MM.1S (cell line): ENCODE data around the gene POP5.

Source experiments
- DNase-seq: peaks from one replicate; pipeline ENCODE4 v3.0.0-alpha.2; 2015
- H2AFZ ChIP-seq: fragments of 300-600 bp; sonication (generic); 2 replicates; pipeline ENCODE4 v1.6.0; 2016; ENCODE audit warnings: antibody characterized with exemption, low read length
- H3F3A ChIP-seq: fragments of 300-600 bp; sonication (generic); 2 replicates; pipeline ENCODE4 v1.6.1; 2016; ENCODE audit warnings: mild to moderate bottlenecking, antibody characterized with exemption, low read length, moderate library complexity, mixed read lengths; ENCODE audit not compliant: insufficient read depth
- H3K27ac ChIP-seq: fragments of 300-600 bp; sonication (generic); 2 replicates; pipeline ENCODE4 v1.5.1; 2016; ENCODE audit warnings: mild to moderate bottlenecking, low read length
- H3K27me3 ChIP-seq: fragments of 300-600 bp; sonication (generic); replicated peaks from 2 replicates; pipeline ENCODE4 v1.6.0; 2016; ENCODE audit warnings: low read length; ENCODE audit not compliant: insufficient read depth
- H3K36me3 ChIP-seq: fragments of 300-600 bp; sonication (generic); replicated peaks from 2 replicates; pipeline ENCODE4 v1.6.1; 2016; ENCODE audit warnings: mild to moderate bottlenecking, low read length, mixed read lengths; ENCODE audit not compliant: insufficient read depth
- H3K4me1 ChIP-seq: fragments of 300-600 bp; sonication (generic); 2 replicates; pipeline ENCODE4 v1.6.1; 2016; ENCODE audit warnings: low read length, mixed read lengths
- H3K4me2 ChIP-seq: fragments of 300-600 bp; sonication (generic); 2 replicates; pipeline ENCODE4 v1.6.0; 2016; ENCODE audit warnings: low read depth, low read length
- H3K4me3 ChIP-seq: fragments of 300-600 bp; sonication (generic); 2 replicates; pipeline ENCODE4 v1.5.1; 2016; ENCODE audit warnings: low read length, mixed read lengths
- H3K79me2 ChIP-seq: fragments of 300-600 bp; sonication (generic); 2 replicates; pipeline ENCODE4 v1.6.1; 2016; ENCODE audit warnings: mixed run types, low read length, mixed read lengths
- H3K9ac ChIP-seq: fragments of 300-600 bp; sonication (generic); 2 replicates; pipeline ENCODE4 v1.6.1; 2016; ENCODE audit warnings: low read length, mixed read lengths
- H3K9me2 ChIP-seq: fragments of 300-600 bp; sonication (generic); replicated peaks from 2 replicates; pipeline ENCODE4 v1.6.1; 2016; ENCODE audit warnings: mild to moderate bottlenecking, low read length, mixed read lengths; ENCODE audit not compliant: insufficient read depth
- H3K9me3 ChIP-seq: fragments of 300-600 bp; sonication (generic); replicated peaks from 2 replicates; pipeline ENCODE4 v1.6.1; 2016; ENCODE audit warnings: mild to moderate bottlenecking, low read length, mixed read lengths; ENCODE audit not compliant: insufficient read depth
- H4K20me1 ChIP-seq: fragments of 300-600 bp; sonication (generic); 2 replicates; pipeline ENCODE4 v1.6.1; 2016; ENCODE audit warnings: mild to moderate bottlenecking, low read length, moderate library complexity, mixed read lengths; ENCODE audit not compliant: insufficient read depth
- EZH2 ChIP-seq: fragments of 300-600 bp; sonication (generic); optimal IDR thresholded peaks from 2 replicates; pipeline ENCODE3; 2017; ENCODE audit warnings: low read depth, mild to moderate bottlenecking, antibody characterized with exemption, low read length, mixed read lengths
- EZH2phosphoT487 ChIP-seq: fragments of 300-600 bp; sonication (generic); IDR thresholded peaks from 2 replicates; pipeline ENCODE4 v1.6.1; 2018; ENCODE audit warnings: antibody characterized with exemption, low read length
- TF ChIP-seq, protein P1 (sequence below): fragments of 300-600 bp; sonication (generic); IDR thresholded peaks from 2 replicates; pipeline ENCODE4 v1.5.1; 2016; ENCODE audit warnings: antibody characterized with exemption, low read length, mixed read lengths

POP5 gene

DNA sequence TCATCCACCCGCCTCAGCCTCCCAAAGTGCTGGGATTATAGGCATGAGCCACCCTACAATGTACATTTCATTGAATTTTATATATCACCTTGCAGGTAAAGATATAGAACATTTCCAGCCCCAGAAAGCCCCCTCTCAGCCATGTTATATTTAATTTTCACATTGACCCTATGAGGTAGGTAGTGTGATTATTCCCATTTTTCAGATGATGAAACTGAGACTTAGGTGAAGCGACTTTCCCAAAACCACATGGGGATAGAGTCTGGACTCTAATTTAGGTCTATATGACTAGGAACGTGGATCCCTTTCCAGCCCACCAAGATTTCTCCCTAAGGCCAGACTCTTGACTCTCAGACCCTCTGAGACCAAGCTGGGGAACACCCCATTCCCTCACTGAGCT, 15.7 kb upstream of the POP5 start:
- H4K20me1 ChIP-seq: no peaks in the 10 kb centered on the region
- no peak overlapping the region for H2AFZ ChIP-seq
- no peak overlapping the region for H3K9ac ChIP-seq
- H3K27ac ChIP-seq: no peak overlapping the region
- no peaks in the 10 kb centered on the region for H3K27me3 ChIP-seq
- H3F3A ChIP-seq: no peaks in the 10 kb centered on the region
- H3K9me2 ChIP-seq: no peaks in the 10 kb centered on the region
- TF ChIP-seq EZH2phosphoT487 (no peak), EZH2 (no peak)
- TF ChIP-seq, protein P1, sequence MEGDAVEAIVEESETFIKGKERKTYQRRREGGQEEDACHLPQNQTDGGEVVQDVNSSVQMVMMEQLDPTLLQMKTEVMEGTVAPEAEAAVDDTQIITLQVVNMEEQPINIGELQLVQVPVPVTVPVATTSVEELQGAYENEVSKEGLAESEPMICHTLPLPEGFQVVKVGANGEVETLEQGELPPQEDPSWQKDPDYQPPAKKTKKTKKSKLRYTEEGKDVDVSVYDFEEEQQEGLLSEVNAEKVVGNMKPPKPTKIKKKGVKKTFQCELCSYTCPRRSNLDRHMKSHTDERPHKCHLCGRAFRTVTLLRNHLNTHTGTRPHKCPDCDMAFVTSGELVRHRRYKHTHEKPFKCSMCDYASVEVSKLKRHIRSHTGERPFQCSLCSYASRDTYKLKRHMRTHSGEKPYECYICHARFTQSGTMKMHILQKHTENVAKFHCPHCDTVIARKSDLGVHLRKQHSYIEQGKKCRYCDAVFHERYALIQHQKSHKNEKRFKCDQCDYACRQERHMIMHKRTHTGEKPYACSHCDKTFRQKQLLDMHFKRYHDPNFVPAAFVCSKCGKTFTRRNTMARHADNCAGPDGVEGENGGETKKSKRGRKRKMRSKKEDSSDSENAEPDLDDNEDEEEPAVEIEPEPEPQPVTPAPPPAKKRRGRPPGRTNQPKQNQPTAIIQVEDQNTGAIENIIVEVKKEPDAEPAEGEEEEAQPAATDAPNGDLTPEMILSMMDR: no peak
- no peak for DNase-seq
- no peaks in the 10 kb centered on the region for H3K9me3 ChIP-seq
- H3K4me1 ChIP-seq: no peaks in the 10 kb centered on the region
- no peak overlapping the region for H3K4me3 ChIP-seq
- H3K79me2 ChIP-seq: no peaks in the 10 kb centered on the region
- H3K4me2 ChIP-seq: no peak overlapping the region
- H3K36me3 ChIP-seq: no peaks in the 10 kb centered on the region

DNA sequence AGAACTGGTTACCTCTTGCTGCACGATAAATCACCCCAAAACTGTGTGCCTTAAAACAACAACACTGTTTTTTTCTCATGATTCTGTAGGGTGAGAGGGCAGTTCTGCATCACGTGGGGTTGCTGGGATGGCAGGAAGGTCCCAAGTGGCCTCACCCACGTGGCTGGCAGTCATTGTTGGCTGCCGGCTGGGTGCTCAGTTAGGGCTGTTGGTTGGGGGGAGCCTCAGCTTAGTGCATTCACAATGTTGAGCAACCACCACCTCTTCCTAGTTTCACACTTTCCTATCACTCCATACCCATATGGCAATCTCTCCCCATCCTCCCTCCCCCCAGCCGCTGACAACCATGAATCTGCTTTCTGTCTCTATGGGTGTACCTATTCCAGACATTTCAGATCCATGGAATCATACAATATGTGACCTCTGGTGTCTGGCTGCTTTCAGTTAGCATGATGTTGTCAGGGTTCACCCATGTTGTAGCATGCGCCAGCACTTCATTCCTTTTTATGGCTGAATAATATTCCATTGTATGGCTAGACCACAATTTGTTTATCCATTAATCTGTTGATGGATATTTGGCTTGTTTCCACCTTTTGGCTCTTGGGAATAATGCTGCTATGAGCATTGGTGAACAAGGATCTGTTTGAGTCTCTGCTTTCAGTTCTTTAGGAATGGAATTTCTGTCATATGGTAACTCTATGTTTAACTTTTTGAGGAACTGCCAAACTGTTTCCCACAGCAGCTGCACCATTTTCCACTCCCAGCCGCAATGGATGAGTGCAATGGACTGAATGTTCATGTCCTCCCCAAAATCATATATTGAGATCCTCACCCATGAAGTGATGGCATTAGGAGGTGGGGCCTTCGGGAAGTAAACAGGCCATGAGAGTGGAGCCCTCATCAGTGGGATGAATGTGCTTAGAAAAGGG, 11.2 kb upstream of the POP5 start:
- Histone ChIP-seq H3K4me1 (no peaks in the 10 kb centered on the region), H3K36me3 (no peaks in the 10 kb centered on the region), H3F3A (no peaks in the 10 kb centered on the region), H3K4me3 (no peak overlapping the region), H3K27me3 (no peaks in the 10 kb centered on the region), H2AFZ (no peak overlapping the region), H3K27ac (no peak overlapping the region), H3K9ac (no peak overlapping the region), H3K79me2 (no peaks in the 10 kb centered on the region), H4K20me1 (no peaks in the 10 kb centered on the region), H3K9me2 (no peaks in the 10 kb centered on the region), H3K9me3 (no peaks in the 10 kb centered on the region), H3K4me2 (no peak overlapping the region)
- no peak for DNase-seq
- TF ChIP-seq, protein P1: no peak
- TF ChIP-seq EZH2: no peak
- no peak for TF ChIP-seq EZH2phosphoT487

DNA sequence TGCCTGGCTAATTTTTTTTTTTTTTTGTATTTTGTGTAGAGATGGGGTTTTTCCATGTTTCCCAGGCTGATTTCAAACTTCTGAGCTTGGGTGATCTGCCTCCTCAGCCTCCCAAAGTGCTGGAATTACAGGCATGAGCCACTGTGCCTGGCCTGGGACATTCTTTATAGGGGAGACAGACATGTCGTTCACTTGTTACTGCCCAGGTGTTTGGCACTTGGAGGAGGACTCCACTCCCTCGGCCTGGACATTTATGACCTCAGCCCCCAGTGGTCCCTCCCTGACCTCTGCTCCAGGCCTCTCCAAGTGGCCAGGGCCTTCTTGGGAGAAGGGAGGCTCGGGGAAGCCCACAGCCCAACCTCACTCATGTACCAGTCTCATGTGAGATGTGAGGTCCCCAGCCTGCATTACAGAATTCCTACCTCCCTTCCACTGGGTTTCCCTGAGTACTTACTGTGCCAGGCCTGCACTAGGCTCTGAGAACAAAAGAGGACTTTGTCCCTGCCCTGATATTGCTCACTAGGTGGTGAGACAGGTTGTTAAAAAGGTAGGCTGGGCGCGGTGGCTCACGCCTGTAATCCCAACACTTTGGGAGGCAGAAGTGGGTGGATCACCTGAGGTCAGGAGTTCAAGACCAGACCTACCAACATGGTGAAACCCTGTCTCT, 9.7 kb upstream of the POP5 start:
- no peak overlapping the region for H3K9ac ChIP-seq
- no peaks in the 10 kb centered on the region for H3K36me3 ChIP-seq
- no peak overlapping the region for H2AFZ ChIP-seq
- TF ChIP-seq EZH2 (no peak), EZH2phosphoT487 (no peak)
- TF ChIP-seq, protein P1: no peak
- H3K4me2 ChIP-seq: no peak overlapping the region
- H3K9me3 ChIP-seq: no peaks in the 10 kb centered on the region
- no peaks in the 10 kb centered on the region for H3K27me3 ChIP-seq
- H3K79me2 ChIP-seq: no peaks in the 10 kb centered on the region
- DNase-seq: no peak
- no peaks in the 10 kb centered on the region for H3K9me2 ChIP-seq
- H4K20me1 ChIP-seq: no peaks in the 10 kb centered on the region
- no peaks in the 10 kb centered on the region for H3K4me1 ChIP-seq
- no peaks in the 10 kb centered on the region for H3F3A ChIP-seq
- no peak overlapping the region for H3K4me3 ChIP-seq
- H3K27ac ChIP-seq: no peak overlapping the region
